Mesendoderm (in vitro differentiated cells): ENCODE data around the gene ARHGAP6.
"Not testable (repeated sequence)": the region's sequence is repeated elsewhere in the genome, so short reads cannot be mapped to it uniquely, and the experiment has no call there.

Experiments
- DNase-seq: peaks from one replicate; pipeline ENCODE4 v3.0.0; 2013
- H2AK5ac ChIP-seq: 2 replicates; pipeline ENCODE4 v1.6.1; 2013; ENCODE audit warnings: low read length, inconsistent platforms
- H2BK120ac ChIP-seq: 2 replicates; pipeline ENCODE4 v1.6.1; 2013; ENCODE audit warnings: low read depth, mild to moderate bottlenecking, low read length, moderate library complexity, mixed read lengths
- H2BK15ac ChIP-seq: replicated peaks from 2 replicates; pipeline ENCODE4 v1.6.1; 2013; ENCODE audit warnings: low read depth, mild to moderate bottlenecking, moderate library complexity
- H2BK5ac ChIP-seq: 2 replicates; pipeline ENCODE4 v1.6.1; 2013; ENCODE audit warnings: low read length, inconsistent platforms
- H3K18ac ChIP-seq: 2 replicates; pipeline ENCODE4 v1.6.1; 2013; ENCODE audit warnings: mild to moderate bottlenecking, low read length, mixed read lengths
- H3K23ac ChIP-seq: one replicate; pipeline ENCODE4 v1.6.1; 2013; ENCODE audit warnings: low read length
- H3K27ac ChIP-seq: 2 replicates; pipeline ENCODE4 v1.5.1; 2013; ENCODE audit warnings: low read depth, mild to moderate bottlenecking, inconsistent platforms, low read length, moderate library complexity
- H3K27me3 ChIP-seq: 2 replicates; pipeline ENCODE4 v1.6.1; 2013; ENCODE audit warnings: low read length, control low read depth, mild to moderate bottlenecking, inconsistent platforms; ENCODE audit not compliant: insufficient read depth, poor library complexity
- H3K36me3 ChIP-seq: 2 replicates; pipeline ENCODE4 v1.6.1; 2013; ENCODE audit warnings: low read length, inconsistent platforms; ENCODE audit not compliant: control insufficient read depth, insufficient read depth
- H3K4ac ChIP-seq: one replicate; pipeline ENCODE4 v1.6.1; 2013; ENCODE audit warnings: low read depth, mild to moderate bottlenecking, low read length, moderate library complexity
- H3K4me1 ChIP-seq: 2 replicates; pipeline ENCODE4 v1.6.1; 2013; ENCODE audit warnings: low read depth, low read length, inconsistent platforms; ENCODE audit not compliant: control insufficient read depth
- H3K4me2 ChIP-seq: 2 replicates; pipeline ENCODE4 v1.6.1; 2013; ENCODE audit warnings: low read length
- H3K4me3 ChIP-seq: 2 replicates; pipeline ENCODE4 v1.5.1; 2013; ENCODE audit warnings: mild to moderate bottlenecking, low read length
- H3K56ac ChIP-seq: one replicate; pipeline ENCODE4 v1.6.1; 2013; ENCODE audit warnings: low read length
- H3K79me1 ChIP-seq: 2 replicates; pipeline ENCODE4 v1.6.1; 2013; ENCODE audit warnings: low read length, inconsistent platforms
- H3K79me2 ChIP-seq: 2 replicates; pipeline ENCODE4 v1.6.1; 2013; ENCODE audit warnings: mild to moderate bottlenecking, low read length; ENCODE audit not compliant: control insufficient read depth, insufficient read depth
- H3K9ac ChIP-seq: 2 replicates; pipeline ENCODE4 v1.6.1; 2013; ENCODE audit warnings: low read length, inconsistent platforms
- H4K5ac ChIP-seq: one replicate; pipeline ENCODE4 v1.6.1; 2013; ENCODE audit warnings: low read length
- H4K8ac ChIP-seq: one replicate; pipeline ENCODE4 v1.6.1; 2013; ENCODE audit warnings: low read depth, mild to moderate bottlenecking, control low read depth, low read length, moderate library complexity
- WGBS: extraction: QIAGEN DNeasy Blood & Tissue Kit; methylation state at CpG from one replicate; pipeline ENCODE4 v1.1.7; 2013; ENCODE audit warnings: low lambda C conversion rate, missing lambda C conversion rate; ENCODE audit not compliant: insufficient coverage; ENCODE audit errors: extremely low coverage; 5-methylcytosine and 5-hydroxymethylcytosine counted together

Gene ARHGAP6

DNA sequence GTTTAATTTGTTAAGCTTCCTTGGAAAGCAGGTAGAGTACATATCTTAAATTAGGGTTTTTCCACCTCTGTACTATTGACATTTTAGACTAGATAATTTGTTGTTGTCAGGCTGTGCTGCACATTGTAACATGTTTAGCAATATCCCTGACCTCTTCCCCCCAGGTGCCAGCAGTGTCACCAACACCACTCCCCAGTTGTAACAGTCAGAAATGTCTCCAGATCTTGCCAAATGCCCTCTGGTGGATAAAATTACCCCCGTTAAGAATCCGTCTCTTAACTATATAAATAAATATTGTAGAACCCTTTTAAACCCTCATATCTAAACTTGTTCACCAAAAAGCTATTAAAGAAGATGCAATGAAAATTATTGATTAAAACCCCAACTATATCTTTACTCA is 161.5 kb downstream of the ARHGAP6 start:
- H4K5ac ChIP-seq = no peak overlapping the region
- H3K23ac ChIP-seq = no peak overlapping the region
- H3K4me3 ChIP-seq = no peak overlapping the region
- H3K18ac ChIP-seq = no peak overlapping the region
- H3K4ac ChIP-seq = no peak overlapping the region
- H2BK120ac ChIP-seq = no peak overlapping the region
- no peaks in the 10 kb centered on the region for H3K4me1 ChIP-seq
- no peak overlapping the region for H3K56ac ChIP-seq
- no peak for DNase-seq
- H3K36me3 ChIP-seq = no peaks in the 10 kb centered on the region
- no peaks in the 10 kb centered on the region for H3K79me1 ChIP-seq
- H3K9ac ChIP-seq = no peak overlapping the region
- H3K27me3 ChIP-seq = no peaks in the 10 kb centered on the region
- no peak overlapping the region for H2BK5ac ChIP-seq
- H3K4me2 ChIP-seq = no peak overlapping the region
- H2BK15ac ChIP-seq = no peak overlapping the region
- no peak overlapping the region for H3K27ac ChIP-seq
- H3K79me2 ChIP-seq = no peaks in the 10 kb centered on the region
- H4K8ac ChIP-seq = no peak overlapping the region
- no peak overlapping the region for H2AK5ac ChIP-seq
- WGBS = no CpG with 5 or more reads among the region's 2 CpGs

GRCh38 chrX:11499076-11500044 is 166.4 kb downstream of the ARHGAP6 start:
- H2BK15ac ChIP-seq = no peak overlapping the region
- H3K27me3 ChIP-seq = no peaks in the 10 kb centered on the region
- H2AK5ac ChIP-seq = no peak overlapping the region
- no peak overlapping the region for H3K4me2 ChIP-seq
- DNase-seq = no peak
- H2BK120ac ChIP-seq = no peak overlapping the region
- H3K36me3 ChIP-seq = no peaks in the 10 kb centered on the region
- H3K79me2 ChIP-seq = no peaks in the 10 kb centered on the region
- no peak overlapping the region for H3K56ac ChIP-seq
- no peak overlapping the region for H2BK5ac ChIP-seq
- no peak overlapping the region for H3K4ac ChIP-seq
- H3K9ac ChIP-seq = no peak overlapping the region
- H3K4me1 ChIP-seq = no peaks in the 10 kb centered on the region
- H4K8ac ChIP-seq = no peak overlapping the region
- no CpG with 5 or more reads among the region's 5 CpGs for WGBS
- H3K23ac ChIP-seq = no peak overlapping the region
- H3K4me3 ChIP-seq = no peak overlapping the region
- H3K79me1 ChIP-seq = no peaks in the 10 kb centered on the region
- no peak overlapping the region for H4K5ac ChIP-seq
- no peak overlapping the region for H3K18ac ChIP-seq
- H3K27ac ChIP-seq = no peak overlapping the region

- H4K5ac ChIP-seq, H2BK5ac ChIP-seq, H3K4me3 ChIP-seq, H3K4ac ChIP-seq, H3K18ac ChIP-seq, H3K79me2 ChIP-seq, DNase-seq, H3K36me3 ChIP-seq, H3K4me2 ChIP-seq, H3K27ac ChIP-seq, H3K79me1 ChIP-seq, H4K8ac ChIP-seq, H3K56ac ChIP-seq, H2BK15ac ChIP-seq, H2BK120ac ChIP-seq, H3K4me1 ChIP-seq, H3K23ac ChIP-seq, H3K27me3 ChIP-seq, H2AK5ac ChIP-seq, H3K9ac ChIP-seq: not testable (repeated sequence)
- no CpG with 5 or more reads among the region's 2 CpGs for WGBS
Measured at GRCh38 chrX:11491375-11491774, 174.3 kb downstream of the ARHGAP6 start.

GRCh38 chrX:11484290-11484689 is 181.4 kb downstream of the ARHGAP6 start:
- no peak overlapping the region for H4K8ac ChIP-seq
- no peaks in the 10 kb centered on the region for H3K27me3 ChIP-seq
- H3K9ac ChIP-seq = no peak overlapping the region

DNA sequence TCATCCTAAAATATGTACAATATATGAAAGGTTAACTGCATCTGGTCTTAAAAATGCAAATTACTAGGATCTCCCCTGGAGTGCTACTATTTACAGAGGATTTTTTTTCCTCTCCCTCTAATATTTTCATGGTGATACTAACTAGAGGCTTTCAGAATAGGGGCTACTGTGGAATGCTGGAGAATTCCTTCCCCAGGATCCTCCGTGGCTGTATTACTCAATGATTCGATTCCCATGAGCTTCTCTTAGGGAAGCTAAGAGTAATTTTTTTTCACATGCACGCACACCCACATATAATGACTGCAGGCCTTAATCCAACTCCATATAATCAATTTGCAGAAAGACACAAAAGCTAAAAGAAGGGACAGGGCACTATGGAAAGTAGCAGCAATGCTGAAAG is 184.7 kb downstream of the ARHGAP6 start:
- no peaks in the 10 kb centered on the region for H3K79me2 ChIP-seq
- H2AK5ac ChIP-seq = no peak overlapping the region
- H3K9ac ChIP-seq = no peak overlapping the region
- no peaks in the 10 kb centered on the region for H3K4me1 ChIP-seq
- H3K4ac ChIP-seq = no peak overlapping the region
- no peaks in the 10 kb centered on the region for H3K36me3 ChIP-seq
- no peak overlapping the region for H4K8ac ChIP-seq
- H2BK15ac ChIP-seq = no peak overlapping the region
- no peak for DNase-seq
- WGBS = no CpG with 5 or more reads among the region's 3 CpGs
- no peaks in the 10 kb centered on the region for H3K27me3 ChIP-seq
- no peak overlapping the region for H3K27ac ChIP-seq
- H3K4me3 ChIP-seq = no peak overlapping the region
- no peak overlapping the region for H2BK5ac ChIP-seq
- no peak overlapping the region for H2BK120ac ChIP-seq
- no peaks in the 10 kb centered on the region for H3K79me1 ChIP-seq
- no peak overlapping the region for H3K4me2 ChIP-seq
- H3K18ac ChIP-seq = no peak overlapping the region
- H3K56ac ChIP-seq = no peak overlapping the region
- H3K23ac ChIP-seq = no peak overlapping the region
- no peak overlapping the region for H4K5ac ChIP-seq

More at GRCh38 chrX:11484290-11484689, 181.4 kb downstream of the ARHGAP6 start:
- Histone ChIP-seq H3K79me1 (no peaks in the 10 kb centered on the region), H3K18ac (no peak overlapping the region), H3K79me2 (no peaks in the 10 kb centered on the region), H3K4me3 (no peak overlapping the region), H2AK5ac (no peak overlapping the region), H3K23ac (no peak overlapping the region), H2BK120ac (no peak overlapping the region), H2BK15ac (no peak overlapping the region), H3K36me3 (no peaks in the 10 kb centered on the region), H3K4ac (no peak overlapping the region), H2BK5ac (no peak overlapping the region), H3K27ac (no peak overlapping the region), H3K4me2 (no peak overlapping the region), H3K56ac (no peak overlapping the region), H3K4me1 (no peaks in the 10 kb centered on the region), H4K5ac (no peak overlapping the region)
- no peak for DNase-seq
- WGBS = 82% methylated on average over 1 of the region's 1 CpG

GRCh38 chrX:11480626-11481025 is 185.1 kb downstream of the ARHGAP6 start:
- no peak overlapping the region for H2AK5ac ChIP-seq

More at GRCh38 chrX:11480626-11481025, 185.1 kb downstream of the ARHGAP6 start:
- H3K4me3 ChIP-seq = no peak overlapping the region
- DNase-seq = no peak
- H3K18ac ChIP-seq = no peak overlapping the region
- no peak overlapping the region for H3K4me2 ChIP-seq
- H3K79me1 ChIP-seq = no peaks in the 10 kb centered on the region
- no peaks in the 10 kb centered on the region for H3K4me1 ChIP-seq
- H3K9ac ChIP-seq = no peak overlapping the region
- H3K4ac ChIP-seq = no peak overlapping the region
- no peak overlapping the region for H2BK15ac ChIP-seq
- no peaks in the 10 kb centered on the region for H3K27me3 ChIP-seq
- no peaks in the 10 kb centered on the region for H3K79me2 ChIP-seq
- H4K8ac ChIP-seq = no peak overlapping the region
- no peak overlapping the region for H3K23ac ChIP-seq
- no peak overlapping the region for H4K5ac ChIP-seq
- no peak overlapping the region for H2BK120ac ChIP-seq
- H3K27ac ChIP-seq = no peak overlapping the region
- H3K56ac ChIP-seq = no peak overlapping the region
- H2BK5ac ChIP-seq = no peak overlapping the region
- H3K36me3 ChIP-seq = no peaks in the 10 kb centered on the region
